Subcutaneous adipose tissue (tissue), 4 donors: ENCODE measurements around the gene NFATC2. TPM values are rescaled to one million over a fixed set of nuclear protein-coding genes. Genes with fewer than 3 reads are reported as not detected.

ENCODE experiments used
- total RNA-seq, 4 donors: library from RNA; depleted of rRNA; stranded (reverse); fragments of >200 nt; gene quantifications; one replicate each; pipeline ENCODE4 v1.1.0, GENCODE V29; 2016
- TF ChIP-seq, protein P1 (sequence below): fragments of 450-650 bp; IDR thresholded peaks from one replicate; pipeline ENCODE4 v1.5.1; 2016; ENCODE audit warnings: low read depth, mild to moderate bottlenecking, control low read depth, antibody characterized with exemption, moderate library complexity

NFATC2 gene
- total RNA-seq, 4 donors from 2014 or later: 2.3 to 7.5 (median 5.8) TPM

DNA sequence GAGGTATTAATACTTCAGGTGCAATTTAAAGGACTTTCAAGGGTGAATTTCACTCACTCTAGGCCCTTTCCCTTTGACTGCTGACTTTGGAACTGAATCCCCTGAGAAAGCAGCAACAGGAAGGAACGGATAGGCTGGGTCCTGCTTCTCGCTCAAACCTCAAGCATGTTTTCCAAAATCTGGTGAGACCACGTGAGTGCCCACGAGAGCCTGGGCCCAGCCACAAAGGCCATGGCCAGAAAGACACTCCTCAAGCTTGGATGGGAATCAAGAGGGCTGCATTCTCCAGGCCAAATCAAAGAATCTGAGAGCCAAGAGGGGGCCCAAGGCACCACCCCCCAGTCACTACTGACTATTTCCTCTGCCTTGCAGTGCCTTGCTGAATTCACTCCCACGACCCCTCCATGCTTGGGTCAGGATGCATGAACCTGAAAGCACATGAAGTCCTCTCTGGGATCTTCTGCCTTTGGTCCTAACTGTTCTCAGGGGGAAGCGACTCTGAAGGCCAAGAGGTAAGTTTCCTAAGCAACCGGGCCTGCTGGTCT, 146.1 kb downstream of the NFATC2 start:
- TF ChIP-seq, protein P1, sequence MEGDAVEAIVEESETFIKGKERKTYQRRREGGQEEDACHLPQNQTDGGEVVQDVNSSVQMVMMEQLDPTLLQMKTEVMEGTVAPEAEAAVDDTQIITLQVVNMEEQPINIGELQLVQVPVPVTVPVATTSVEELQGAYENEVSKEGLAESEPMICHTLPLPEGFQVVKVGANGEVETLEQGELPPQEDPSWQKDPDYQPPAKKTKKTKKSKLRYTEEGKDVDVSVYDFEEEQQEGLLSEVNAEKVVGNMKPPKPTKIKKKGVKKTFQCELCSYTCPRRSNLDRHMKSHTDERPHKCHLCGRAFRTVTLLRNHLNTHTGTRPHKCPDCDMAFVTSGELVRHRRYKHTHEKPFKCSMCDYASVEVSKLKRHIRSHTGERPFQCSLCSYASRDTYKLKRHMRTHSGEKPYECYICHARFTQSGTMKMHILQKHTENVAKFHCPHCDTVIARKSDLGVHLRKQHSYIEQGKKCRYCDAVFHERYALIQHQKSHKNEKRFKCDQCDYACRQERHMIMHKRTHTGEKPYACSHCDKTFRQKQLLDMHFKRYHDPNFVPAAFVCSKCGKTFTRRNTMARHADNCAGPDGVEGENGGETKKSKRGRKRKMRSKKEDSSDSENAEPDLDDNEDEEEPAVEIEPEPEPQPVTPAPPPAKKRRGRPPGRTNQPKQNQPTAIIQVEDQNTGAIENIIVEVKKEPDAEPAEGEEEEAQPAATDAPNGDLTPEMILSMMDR: no peak

DNA sequence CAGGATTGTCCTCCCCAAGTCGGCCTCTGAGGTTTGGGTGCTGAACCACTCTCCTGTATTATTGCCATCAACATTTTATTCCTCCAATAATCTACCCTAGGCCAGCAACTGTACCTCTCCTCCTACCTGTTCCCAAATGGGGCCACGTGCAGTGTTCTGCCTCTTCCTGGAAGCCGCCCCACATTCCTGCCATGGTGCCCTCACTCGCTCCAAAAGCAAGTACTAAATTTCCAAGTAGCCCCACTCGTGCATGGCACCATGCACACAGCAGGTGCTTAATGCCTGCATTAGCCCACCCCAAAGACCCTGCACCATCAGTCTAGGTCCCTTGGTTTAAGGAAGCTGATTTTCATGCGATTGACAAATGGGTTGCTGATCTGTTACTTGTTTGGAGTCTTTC, 147.8 kb downstream of the NFATC2 start:
- TF ChIP-seq, protein P1: no peak

DNA sequence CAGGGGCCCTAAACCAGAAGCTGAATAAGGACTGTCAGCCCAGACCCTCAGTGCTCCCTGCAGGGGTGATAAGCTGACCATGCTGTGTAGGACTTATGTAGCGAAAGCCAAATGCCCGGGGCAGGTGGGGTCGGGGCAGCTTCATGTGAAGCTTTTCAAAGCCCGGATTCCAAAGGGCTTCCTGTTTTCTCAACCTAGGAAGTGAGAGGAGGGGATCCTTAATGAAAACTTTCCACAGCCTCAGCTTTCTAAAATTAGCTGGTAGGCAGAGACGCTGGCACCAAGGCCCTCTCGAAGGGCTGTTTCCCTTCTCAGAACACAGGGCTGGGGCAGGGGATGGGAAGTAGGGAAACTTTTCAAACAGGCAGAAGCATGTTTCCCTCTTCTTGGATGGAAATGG, 148.9 kb downstream of the NFATC2 start:
- TF ChIP-seq, protein P1: no peak

DNA sequence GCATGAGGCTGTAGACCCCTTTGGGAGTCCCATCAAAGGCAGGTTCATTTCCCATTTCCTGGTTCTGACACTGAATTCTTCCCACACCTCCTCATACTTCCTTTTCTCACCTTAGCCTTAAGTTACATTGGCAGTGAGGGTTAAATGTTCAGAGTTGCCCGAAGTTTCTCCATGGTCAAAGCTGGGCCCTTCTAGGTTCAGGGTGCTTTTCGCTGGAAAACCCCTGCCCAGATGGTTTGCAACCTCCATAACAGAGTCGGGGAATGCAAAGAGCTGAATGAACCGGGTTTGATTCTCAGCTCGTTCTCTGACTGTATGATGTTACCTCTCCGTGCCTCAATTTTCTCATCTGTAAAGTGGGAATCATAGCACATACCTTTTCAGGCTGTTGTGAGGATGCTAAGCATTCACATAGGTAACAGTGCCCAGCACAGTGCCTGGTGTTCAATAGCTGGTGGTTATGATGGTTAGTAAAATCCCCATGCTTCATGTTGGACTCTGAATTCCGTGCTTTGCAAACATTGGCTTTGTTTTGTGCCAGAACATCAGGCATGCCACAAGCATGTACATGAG, 149.8 kb downstream of the NFATC2 start:
- TF ChIP-seq, protein P1: no peak

DNA sequence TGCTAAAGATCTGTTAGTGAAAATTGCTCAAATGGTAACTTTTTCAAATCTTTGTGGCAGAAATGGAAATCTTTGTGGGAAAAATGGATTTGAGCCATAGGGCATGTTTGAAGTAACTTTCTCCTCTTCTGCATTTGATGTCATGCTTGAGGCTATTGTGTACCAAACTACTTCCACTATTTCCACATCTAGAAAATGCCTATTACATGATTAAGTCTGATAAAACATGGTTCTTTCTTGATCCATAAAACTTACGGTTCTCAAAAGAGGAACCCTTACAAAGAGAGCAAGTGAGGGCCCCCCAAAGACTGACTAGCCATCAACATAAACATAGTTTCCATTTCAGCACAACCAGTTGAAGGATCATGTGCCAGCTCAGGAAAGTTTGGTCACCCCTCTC, 150.6 kb downstream of the NFATC2 start:
- TF ChIP-seq, protein P1: no peak

DNA sequence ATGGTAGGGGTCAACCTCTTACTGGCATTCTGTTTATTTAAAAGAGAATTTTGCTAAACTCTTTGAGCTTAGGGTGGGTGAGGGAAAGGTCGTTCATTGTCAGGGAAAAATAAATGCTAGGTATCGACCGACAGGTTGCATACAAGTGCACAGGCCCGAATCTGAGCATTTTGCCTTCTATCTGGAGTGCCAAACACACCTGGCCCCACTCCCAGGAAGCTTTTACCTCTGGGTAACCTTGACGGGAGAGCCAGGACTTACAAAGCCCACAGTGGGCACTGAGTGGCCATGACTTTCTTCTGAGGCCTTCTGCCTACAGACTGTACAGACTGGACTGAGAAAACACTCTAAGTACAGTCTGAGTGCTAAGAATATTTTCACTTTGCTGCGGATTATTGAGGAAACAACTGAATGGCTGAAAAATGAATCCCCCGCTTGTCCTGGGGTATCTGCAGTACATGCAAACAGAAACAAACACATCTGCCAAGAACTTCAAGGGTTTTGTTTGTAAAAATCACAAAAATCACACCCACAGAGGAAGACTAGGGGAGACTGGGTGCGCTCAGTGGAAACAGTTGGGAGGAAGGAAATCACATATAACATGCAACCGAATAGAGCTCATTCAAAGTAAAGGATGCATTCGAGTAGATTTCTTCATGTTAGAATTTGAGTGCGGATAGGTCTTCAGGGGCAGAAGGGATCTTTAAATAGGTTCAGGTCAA, 152.8 kb downstream of the NFATC2 start:
- TF ChIP-seq, protein P1: no peak

DNA sequence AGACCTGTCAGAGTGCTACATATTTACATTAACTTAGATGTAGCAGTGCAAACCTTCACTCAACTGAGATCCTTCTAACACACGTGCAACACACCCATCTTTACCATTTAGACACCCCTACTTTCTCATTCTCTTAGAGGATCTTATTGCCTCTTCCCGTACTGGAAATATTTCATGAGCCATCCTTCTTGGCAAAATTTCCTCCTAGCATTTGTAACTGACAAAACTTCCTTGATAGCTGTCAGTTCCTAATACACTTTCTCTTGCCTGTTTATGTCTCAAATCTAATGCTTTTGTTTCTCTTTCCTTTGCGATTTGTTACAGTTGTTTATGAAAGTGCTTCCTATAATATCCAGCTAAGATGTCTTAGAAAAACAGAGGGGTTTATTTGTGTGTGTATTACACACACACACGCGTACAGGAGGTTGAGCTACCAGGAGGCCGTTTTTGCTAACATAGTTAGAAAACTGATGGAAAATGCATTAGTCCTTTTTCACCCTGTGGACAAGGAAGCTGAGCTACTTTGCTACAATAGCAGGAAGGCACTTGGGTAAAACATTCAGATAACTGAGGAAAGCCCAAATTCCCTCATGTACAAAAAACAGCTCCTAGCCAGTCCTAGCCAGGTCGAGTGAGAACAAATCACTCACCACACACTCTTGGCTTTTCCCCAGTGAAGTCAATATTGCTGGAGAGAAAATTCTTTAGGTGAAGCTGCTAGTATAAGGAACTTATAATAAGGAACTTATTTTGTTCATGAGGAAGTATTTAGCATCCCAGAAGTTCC, 153.6 kb downstream of the NFATC2 start:
- TF ChIP-seq, protein P1: no peak
